Measurements from ENCODE around the gene NHERF1. TPM values are rescaled to one million over a fixed set of nuclear protein-coding genes. Genes with fewer than 3 reads are reported as not detected.

NHERF1 gene
- total and polyA plus RNA-seq, 2 of the 13 experiments (the other 11 are each of a cell fraction or from before 2014, with no cell fraction given): 169 to 269 TPM

DNA sequence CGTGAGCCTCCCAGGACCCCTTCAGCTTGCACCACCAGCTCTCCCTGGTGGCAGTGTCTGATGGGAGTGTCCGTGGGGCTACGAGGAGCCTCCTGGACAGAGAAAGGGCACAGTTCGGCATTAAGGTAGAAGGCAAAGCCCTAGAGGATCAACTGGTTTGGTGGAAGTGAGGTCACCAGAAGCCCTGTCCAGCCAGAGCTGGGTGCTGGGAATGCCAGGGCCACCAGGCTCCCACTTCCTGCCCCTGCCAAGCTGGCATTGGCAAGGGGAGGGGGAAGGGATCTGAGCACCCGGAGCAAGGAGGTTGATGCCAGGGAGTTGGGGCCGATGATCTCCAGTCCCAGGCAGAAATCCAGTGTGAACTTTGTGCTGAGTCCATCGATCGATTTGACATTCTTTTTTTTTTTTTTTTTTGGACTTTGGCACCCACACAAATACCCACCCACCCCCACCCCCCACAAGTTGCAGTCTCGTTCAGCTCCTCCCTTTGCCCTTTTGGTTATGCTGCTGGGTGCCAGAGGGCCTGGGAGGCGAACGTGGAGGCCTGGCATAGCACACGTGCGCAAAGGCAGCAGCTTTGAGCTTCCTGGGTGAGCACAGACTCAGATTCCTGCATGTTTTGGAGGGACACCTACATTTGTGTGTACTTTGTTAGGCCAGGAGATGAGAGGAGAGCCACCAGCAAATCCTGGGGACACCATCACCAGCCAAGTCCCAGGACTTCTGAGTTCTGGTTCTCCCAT lies 2.1 kb downstream of the NHERF1 start (continued):
- no peak for TF ChIP-seq FOXP1 (IDR thresholded peaks at IDR 0.05)
- peak; percentile 56; the same call in 1 of the 2 replicates for TF ChIP-seq FOXP1 (CRISPR knock-in tag; IDR thresholded peaks at IDR 0.05)
- no peak for TF ChIP-seq HMGA1 (CRISPR knock-in tag; conservative IDR thresholded peaks at IDR 0.05)
- peak; percentile 86 for TF ChIP-seq ZNF280D (CRISPR knock-in tag; IDR thresholded peaks at IDR 0.05)
- 0 out of 2 replicates have a peak, but pooled peaks have one; percentile 63 for TF ChIP-seq NPAS2 (CRISPR knock-in tag; IDR thresholded peaks at IDR 0.05; ENCODE audit: borderline replicate concordance)
- peak; percentile 89 for TF ChIP-seq POLR2AphosphoS5 (IDR thresholded peaks at IDR 0.05; ENCODE audit: low read depth, low read length)
- no peak; the same call in 1 of the 2 replicates for TF ChIP-seq ZNF775 (CRISPR knock-in tag; IDR thresholded peaks at IDR 0.05; ENCODE audit: borderline replicate concordance)
- TF ChIP-seq NCOA2 (CRISPR knock-in tag; IDR thresholded peaks at IDR 0.05): peak; percentile 79
- peak; percentile 72; the same call in 1 of the 2 replicates for TF ChIP-seq JUND (CRISPR knock-in tag; IDR thresholded peaks at IDR 0.05)
- TF ChIP-seq, protein P1, sequence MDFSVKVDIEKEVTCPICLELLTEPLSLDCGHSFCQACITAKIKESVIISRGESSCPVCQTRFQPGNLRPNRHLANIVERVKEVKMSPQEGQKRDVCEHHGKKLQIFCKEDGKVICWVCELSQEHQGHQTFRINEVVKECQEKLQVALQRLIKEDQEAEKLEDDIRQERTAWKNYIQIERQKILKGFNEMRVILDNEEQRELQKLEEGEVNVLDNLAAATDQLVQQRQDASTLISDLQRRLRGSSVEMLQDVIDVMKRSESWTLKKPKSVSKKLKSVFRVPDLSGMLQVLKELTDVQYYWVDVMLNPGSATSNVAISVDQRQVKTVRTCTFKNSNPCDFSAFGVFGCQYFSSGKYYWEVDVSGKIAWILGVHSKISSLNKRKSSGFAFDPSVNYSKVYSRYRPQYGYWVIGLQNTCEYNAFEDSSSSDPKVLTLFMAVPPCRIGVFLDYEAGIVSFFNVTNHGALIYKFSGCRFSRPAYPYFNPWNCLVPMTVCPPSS (IDR thresholded peaks at IDR 0.05): no peak
- peak; percentile 47; the same call in 1 of the 2 replicates for TF ChIP-seq CBX5 (CRISPR knock-in tag; IDR thresholded peaks at IDR 0.05; ENCODE audit: borderline replicate concordance)
- TF ChIP-seq MIER3 (CRISPR knock-in tag; IDR thresholded peaks at IDR 0.05; ENCODE audit: borderline replicate concordance): peak; percentile 59; the same call in 1 of the 2 replicates
- TF ChIP-seq MATR3 (CRISPR knock-in tag; IDR thresholded peaks at IDR 0.05): no peak
- TF ChIP-seq ZNF234 (CRISPR knock-in tag; conservative IDR thresholded peaks at IDR 0.05): no peak
- TF ChIP-seq RNF2 (conservative IDR thresholded peaks at IDR 0.05; ENCODE audit: low read depth): peak; percentile 74
- TF ChIP-seq, protein P2, sequence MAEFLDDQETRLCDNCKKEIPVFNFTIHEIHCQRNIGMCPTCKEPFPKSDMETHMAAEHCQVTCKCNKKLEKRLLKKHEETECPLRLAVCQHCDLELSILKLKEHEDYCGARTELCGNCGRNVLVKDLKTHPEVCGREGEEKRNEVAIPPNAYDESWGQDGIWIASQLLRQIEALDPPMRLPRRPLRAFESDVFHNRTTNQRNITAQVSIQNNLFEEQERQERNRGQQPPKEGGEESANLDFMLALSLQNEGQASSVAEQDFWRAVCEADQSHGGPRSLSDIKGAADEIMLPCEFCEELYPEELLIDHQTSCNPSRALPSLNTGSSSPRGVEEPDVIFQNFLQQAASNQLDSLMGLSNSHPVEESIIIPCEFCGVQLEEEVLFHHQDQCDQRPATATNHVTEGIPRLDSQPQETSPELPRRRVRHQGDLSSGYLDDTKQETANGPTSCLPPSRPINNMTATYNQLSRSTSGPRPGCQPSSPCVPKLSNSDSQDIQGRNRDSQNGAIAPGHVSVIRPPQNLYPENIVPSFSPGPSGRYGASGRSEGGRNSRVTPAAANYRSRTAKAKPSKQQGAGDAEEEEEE (CRISPR knock-in tag; IDR thresholded peaks at IDR 0.05; ENCODE audit: borderline replicate concordance): no peak; the same call in 1 of the 2 replicates
- TF ChIP-seq REPIN1 (CRISPR knock-in tag; IDR thresholded peaks at IDR 0.05; ENCODE audit: borderline replicate concordance, low read depth): no peak; the same call in 1 of the 2 replicates
- TF ChIP-seq GABPA (IDR thresholded peaks at IDR 0.05; ENCODE audit: low read depth, low read length): no peak
- TF ChIP-seq GABPA (CRISPR knock-in tag; IDR thresholded peaks at IDR 0.05; ENCODE audit: low read depth): 0 out of 2 replicates have a peak, but pooled peaks have one; percentile 10
- 0 out of 2 replicates have a peak, but pooled peaks have one; percentile 30 for TF ChIP-seq HMG20B (CRISPR knock-in tag; conservative IDR thresholded peaks at IDR 0.05)
- TF ChIP-seq YEATS4 (CRISPR knock-in tag; IDR thresholded peaks at IDR 0.05; ENCODE audit: borderline replicate concordance): peak; percentile 83
- TF ChIP-seq AGO2 (optimal IDR thresholded peaks at IDR 0.05; ENCODE audit: low read depth, low read length): peak; percentile 72
- TF ChIP-seq HIVEP1 (CRISPR knock-in tag; IDR thresholded peaks at IDR 0.05): peak; percentile 83; the same call in 1 of the 2 replicates
- TF ChIP-seq KMT2B (CRISPR knock-in tag; IDR thresholded peaks at IDR 0.05): peak; percentile 80
- TF ChIP-seq CBX2 (IDR thresholded peaks at IDR 0.05; ENCODE audit: low read depth, low read length): no peak
- no peak for TF ChIP-seq CBX2 (CRISPR knock-in tag; IDR thresholded peaks at IDR 0.05; ENCODE audit: low read depth)
- peak; percentile 82; the same call in 1 of the 2 replicates for TF ChIP-seq ZSCAN12 (CRISPR knock-in tag; IDR thresholded peaks at IDR 0.05)
